ENCODE results near the gene MRPS18C.
"Not testable (repeated sequence)": the region's sequence is repeated elsewhere in the genome, so short reads cannot be mapped to it uniquely, and the experiment has no call there.

MRPS18C gene

GRCh38 chr4:83498187-83498586, 42.3 kb downstream of the MRPS18C start:
- no peak for DNase-seq

- DNase-seq, result not testable (repeated sequence)
Observed at GRCh38 chr4:83501671-83502070, 45.8 kb downstream of the MRPS18C start.

- DNase-seq, result no peak
Observed at GRCh38 chr4:83503974-83504373, 48.1 kb downstream of the MRPS18C start.

DNA sequence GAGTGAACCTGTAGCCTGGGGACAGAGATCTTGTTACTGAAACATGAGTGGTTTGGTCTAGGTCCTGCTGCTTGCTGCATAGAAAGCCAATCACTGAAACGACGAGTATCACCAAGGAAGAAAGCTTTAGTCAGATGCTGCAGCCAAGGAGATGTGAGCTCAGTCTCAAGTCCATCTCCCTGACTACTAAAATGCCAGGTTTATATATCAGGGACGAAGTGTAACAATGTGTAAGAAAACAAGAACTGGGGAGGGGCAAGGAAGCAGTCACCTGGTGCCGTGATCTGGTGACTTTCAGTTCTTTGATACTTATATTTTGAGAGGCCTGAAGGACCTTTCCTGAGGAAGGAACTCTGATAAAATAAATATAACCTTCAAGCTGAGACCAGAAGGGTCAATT, 48.6 kb downstream of the MRPS18C start:
- DNase-seq, result no peak

DNA sequence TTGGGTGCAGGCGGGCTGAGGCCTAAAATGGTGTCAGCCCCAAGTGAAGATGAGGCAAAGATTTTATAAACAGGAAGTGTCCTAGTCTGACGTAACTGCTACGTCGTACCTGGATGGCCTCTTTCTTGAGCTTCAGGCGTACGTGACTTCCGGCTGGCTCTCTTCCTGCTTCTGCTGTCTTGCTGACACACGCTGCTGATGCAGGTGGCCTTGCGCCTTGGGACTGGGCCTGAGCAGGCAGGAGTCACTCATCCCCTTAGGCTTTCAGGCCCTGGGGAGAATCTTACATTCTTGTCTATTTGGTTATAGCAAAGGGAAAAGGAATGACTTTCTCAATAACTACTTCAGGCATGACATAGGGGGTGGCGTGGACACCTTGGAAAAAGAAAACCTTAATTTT, 49.1 kb downstream of the MRPS18C start:
- DNase-seq, result no peak

DNA sequence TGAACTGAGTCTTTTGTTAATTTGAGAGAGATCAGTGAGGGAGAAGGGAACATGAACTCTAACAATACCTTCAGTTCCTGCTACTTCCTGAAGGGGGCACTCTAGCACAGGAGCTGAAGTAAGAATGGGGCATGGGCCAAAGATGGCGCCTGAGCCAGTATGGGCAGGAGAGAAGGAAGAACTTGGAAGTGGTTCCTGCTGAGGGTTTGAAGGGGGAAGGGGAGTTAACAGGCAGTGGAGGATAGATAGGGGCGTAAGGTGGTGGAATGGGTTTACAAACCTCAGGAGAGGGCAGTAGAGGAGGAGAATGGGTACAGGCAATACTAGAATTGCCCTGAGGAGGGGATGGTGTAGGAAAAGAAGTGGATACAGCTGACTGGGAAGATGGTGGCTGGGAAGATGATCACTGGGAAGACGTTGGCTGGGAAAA, 53.3 kb downstream of the MRPS18C start:
- not testable (repeated sequence) for DNase-seq

DNA sequence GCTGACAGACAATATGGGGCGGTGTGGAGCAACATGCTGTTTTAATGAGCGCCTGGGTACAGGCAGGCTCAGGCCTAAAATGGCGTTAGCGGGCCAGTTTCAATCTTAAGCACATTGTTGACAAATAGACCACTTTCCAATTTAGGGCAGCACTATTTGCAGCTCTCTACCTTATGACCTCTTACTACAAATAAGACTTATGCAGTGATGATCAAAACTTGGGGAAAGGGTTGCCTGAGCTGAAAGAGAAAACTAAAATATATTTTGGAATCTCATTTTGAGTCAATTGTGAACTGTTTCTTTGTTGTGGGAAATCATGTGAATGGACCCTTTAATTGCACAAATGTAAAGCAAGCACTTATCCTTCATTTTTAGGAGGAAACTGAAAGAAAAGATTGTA, 54.6 kb downstream of the MRPS18C start:
- no peak for DNase-seq

Data from NCI-H748 treated with DMSO at 0.1 percent for 48 hours (cell line).